ENCODE measurements around the gene MRPL20.

DNA sequence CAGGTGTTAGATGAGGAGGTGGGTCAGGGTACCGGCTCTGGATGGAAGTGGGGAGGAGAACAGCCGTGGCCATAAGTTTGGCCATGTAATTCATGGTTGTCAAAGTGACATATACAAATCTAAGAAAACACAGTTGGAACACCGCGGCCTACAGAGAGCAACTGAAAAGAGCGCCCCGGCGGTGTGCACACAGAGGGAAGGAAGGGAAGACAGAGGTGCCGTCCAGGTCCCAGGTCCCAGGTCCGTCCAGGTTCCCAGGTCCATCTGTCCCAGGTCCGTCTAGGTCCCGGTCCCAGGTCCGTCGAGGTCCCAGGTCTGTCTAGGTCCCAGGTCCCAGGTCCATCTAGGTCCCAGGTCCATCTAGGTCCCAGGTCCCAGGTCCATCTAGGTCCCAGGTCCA is 4.5 kb upstream of the MRPL20 start:
- TF ChIP-seq, protein P1, sequence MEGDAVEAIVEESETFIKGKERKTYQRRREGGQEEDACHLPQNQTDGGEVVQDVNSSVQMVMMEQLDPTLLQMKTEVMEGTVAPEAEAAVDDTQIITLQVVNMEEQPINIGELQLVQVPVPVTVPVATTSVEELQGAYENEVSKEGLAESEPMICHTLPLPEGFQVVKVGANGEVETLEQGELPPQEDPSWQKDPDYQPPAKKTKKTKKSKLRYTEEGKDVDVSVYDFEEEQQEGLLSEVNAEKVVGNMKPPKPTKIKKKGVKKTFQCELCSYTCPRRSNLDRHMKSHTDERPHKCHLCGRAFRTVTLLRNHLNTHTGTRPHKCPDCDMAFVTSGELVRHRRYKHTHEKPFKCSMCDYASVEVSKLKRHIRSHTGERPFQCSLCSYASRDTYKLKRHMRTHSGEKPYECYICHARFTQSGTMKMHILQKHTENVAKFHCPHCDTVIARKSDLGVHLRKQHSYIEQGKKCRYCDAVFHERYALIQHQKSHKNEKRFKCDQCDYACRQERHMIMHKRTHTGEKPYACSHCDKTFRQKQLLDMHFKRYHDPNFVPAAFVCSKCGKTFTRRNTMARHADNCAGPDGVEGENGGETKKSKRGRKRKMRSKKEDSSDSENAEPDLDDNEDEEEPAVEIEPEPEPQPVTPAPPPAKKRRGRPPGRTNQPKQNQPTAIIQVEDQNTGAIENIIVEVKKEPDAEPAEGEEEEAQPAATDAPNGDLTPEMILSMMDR (IDR thresholded peaks at IDR 0.05; ENCODE audit: low read depth, low read length, poor library complexity, severe bottlenecking): no peak
- TF ChIP-seq EZH2phosphoT487 (IDR thresholded peaks at IDR 0.05; ENCODE audit: borderline replicate concordance, low read length): no peak
